DOHH2 (cell line): ENCODE results near the gene MAPK13.

Experiments used
- H3F3A ChIP-seq: fragments of 200-600 bp; sonication (generic), shearing (Covaris generic); 2 replicates; pipeline ENCODE4 v1.6.0; 2016; ENCODE audit warnings: antibody characterized with exemption, mild to moderate bottlenecking; ENCODE audit not compliant: control insufficient read depth, insufficient read depth
- H3K27ac ChIP-seq: fragments of 200-600 bp; sonication (generic); 2 replicates; pipeline ENCODE4 v1.5.1; 2014; ENCODE audit warnings: low read depth, mild to moderate bottlenecking, low read length, moderate library complexity
- H3K27me3 ChIP-seq: fragments of 200-600 bp; sonication (generic); 2 replicates; pipeline ENCODE4 v1.6.1; 2014; ENCODE audit warnings: mild to moderate bottlenecking, low read length, mixed read lengths; ENCODE audit not compliant: control insufficient read depth
- H3K36me3 ChIP-seq: fragments of 200-600 bp; sonication (generic); 2 replicates; pipeline ENCODE4 v1.6.1; 2014; ENCODE audit warnings: mild to moderate bottlenecking, low read length, moderate library complexity, mixed read lengths; ENCODE audit not compliant: control insufficient read depth
- H3K4me1 ChIP-seq: fragments of 200-600 bp; sonication (generic); 2 replicates; pipeline ENCODE4 v1.6.1; 2014; ENCODE audit warnings: mild to moderate bottlenecking, low read length, mixed read lengths; ENCODE audit not compliant: control insufficient read depth
- H3K4me2 ChIP-seq: fragments of 200-600 bp; sonication (generic); 2 replicates; pipeline ENCODE4 v1.6.0; 2014; ENCODE audit warnings: mild to moderate bottlenecking, low read length, moderate library complexity
- H3K4me3 ChIP-seq: fragments of 200-600 bp; sonication (generic); 2 replicates; pipeline ENCODE4 v1.5.1; 2014; ENCODE audit warnings: mild to moderate bottlenecking, low read length, mixed read lengths
- H3K79me2 ChIP-seq: fragments of 200-600 bp; sonication (generic); 2 replicates; pipeline ENCODE4 v1.6.1; 2014; ENCODE audit warnings: mild to moderate bottlenecking, low read length, mixed read lengths; ENCODE audit not compliant: control insufficient read depth
- H3K9me2 ChIP-seq: fragments of 200-600 bp; sonication (generic); replicated peaks from 2 replicates; pipeline ENCODE4 v1.6.1; 2014; ENCODE audit warnings: mild to moderate bottlenecking, low read length, mixed read lengths; ENCODE audit not compliant: control insufficient read depth
- H3K9me3 ChIP-seq: fragments of 200-600 bp; sonication (generic); 2 replicates; pipeline ENCODE4 v1.6.1; 2014; ENCODE audit warnings: antibody characterized with exemption, low read length, mixed read lengths; ENCODE audit not compliant: control insufficient read depth, insufficient read depth
- H4K20me1 ChIP-seq: fragments of 200-600 bp; sonication (generic); 2 replicates; pipeline ENCODE4 v1.6.0; 2014; ENCODE audit warnings: low read depth, mild to moderate bottlenecking, antibody characterized with exemption, low read length, moderate library complexity; ENCODE audit not compliant: control insufficient read depth, insufficient read depth
- EZH2phosphoT487 ChIP-seq: fragments of 200-600 bp; sonication (generic); IDR thresholded peaks from 2 replicates; pipeline ENCODE4 v1.6.1; 2017; ENCODE audit warnings: borderline replicate concordance, mild to moderate bottlenecking, antibody characterized with exemption, low read length, moderate library complexity, mixed read lengths
- TF ChIP-seq, protein P1 (sequence below): fragments of 200-600 bp; sonication (generic); IDR thresholded peaks from one replicate; pipeline ENCODE4 v1.5.1; 2014; ENCODE audit warnings: antibody characterized with exemption, mild to moderate bottlenecking, low read depth, low read length; ENCODE audit not compliant: poor library complexity, severe bottlenecking

MAPK13 gene

GRCh38 chr6:36155662-36156061 lies 25.3 kb downstream of the MAPK13 start:
- no peak overlapping the region for H3K4me3 ChIP-seq
- no peaks in the 10 kb centered on the region for H3K36me3 ChIP-seq
- H3K9me3 ChIP-seq, result peaks cover 9% of the 10 kb centered on the region; the same call in 1 of the 2 replicates
- no peak overlapping the region for H3K4me2 ChIP-seq
- no peaks in the 10 kb centered on the region for H3K79me2 ChIP-seq
- H3K4me1 ChIP-seq, result no peaks in the 10 kb centered on the region
- TF ChIP-seq, protein P1, sequence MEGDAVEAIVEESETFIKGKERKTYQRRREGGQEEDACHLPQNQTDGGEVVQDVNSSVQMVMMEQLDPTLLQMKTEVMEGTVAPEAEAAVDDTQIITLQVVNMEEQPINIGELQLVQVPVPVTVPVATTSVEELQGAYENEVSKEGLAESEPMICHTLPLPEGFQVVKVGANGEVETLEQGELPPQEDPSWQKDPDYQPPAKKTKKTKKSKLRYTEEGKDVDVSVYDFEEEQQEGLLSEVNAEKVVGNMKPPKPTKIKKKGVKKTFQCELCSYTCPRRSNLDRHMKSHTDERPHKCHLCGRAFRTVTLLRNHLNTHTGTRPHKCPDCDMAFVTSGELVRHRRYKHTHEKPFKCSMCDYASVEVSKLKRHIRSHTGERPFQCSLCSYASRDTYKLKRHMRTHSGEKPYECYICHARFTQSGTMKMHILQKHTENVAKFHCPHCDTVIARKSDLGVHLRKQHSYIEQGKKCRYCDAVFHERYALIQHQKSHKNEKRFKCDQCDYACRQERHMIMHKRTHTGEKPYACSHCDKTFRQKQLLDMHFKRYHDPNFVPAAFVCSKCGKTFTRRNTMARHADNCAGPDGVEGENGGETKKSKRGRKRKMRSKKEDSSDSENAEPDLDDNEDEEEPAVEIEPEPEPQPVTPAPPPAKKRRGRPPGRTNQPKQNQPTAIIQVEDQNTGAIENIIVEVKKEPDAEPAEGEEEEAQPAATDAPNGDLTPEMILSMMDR, result no peak
- no peak for TF ChIP-seq EZH2phosphoT487
- H3F3A ChIP-seq, result no peaks in the 10 kb centered on the region
- H3K27ac ChIP-seq, result no peak overlapping the region
- no peaks in the 10 kb centered on the region for H3K9me2 ChIP-seq
- no peaks in the 10 kb centered on the region for H3K27me3 ChIP-seq
- H4K20me1 ChIP-seq, result no peaks in the 10 kb centered on the region

- H3K4me1 ChIP-seq, result no peaks in the 10 kb centered on the region
- H3K27ac ChIP-seq, result no peak overlapping the region
- H3F3A ChIP-seq, result no peaks in the 10 kb centered on the region
- H3K36me3 ChIP-seq, result no peaks in the 10 kb centered on the region
- H4K20me1 ChIP-seq, result no peaks in the 10 kb centered on the region
- no peak for TF ChIP-seq EZH2phosphoT487
- TF ChIP-seq, protein P1, result no peak
- no peaks in the 10 kb centered on the region for H3K9me2 ChIP-seq
- H3K4me2 ChIP-seq, result no peak overlapping the region
- H3K79me2 ChIP-seq, result no peaks in the 10 kb centered on the region
- H3K9me3 ChIP-seq, result peaks cover 9% of the 10 kb centered on the region; the same call in 1 of the 2 replicates
- no peaks in the 10 kb centered on the region for H3K27me3 ChIP-seq
- no peak overlapping the region for H3K4me3 ChIP-seq
Measured at GRCh38 chr6:36160147-36160760, 29.9 kb downstream of the MAPK13 start.

- H4K20me1 ChIP-seq, result no peaks in the 10 kb centered on the region
- H3K4me2 ChIP-seq, result no peak overlapping the region
- H3K4me3 ChIP-seq, result no peak overlapping the region
- TF ChIP-seq EZH2phosphoT487, result no peak
- TF ChIP-seq, protein P1, result no peak
- no peaks in the 10 kb centered on the region for H3K79me2 ChIP-seq
- no peak overlapping the region for H3K27ac ChIP-seq
- no peaks in the 10 kb centered on the region for H3K36me3 ChIP-seq
- H3K9me3 ChIP-seq, result no peaks in the 10 kb centered on the region
- no peaks in the 10 kb centered on the region for H3K9me2 ChIP-seq
- no peaks in the 10 kb centered on the region for H3F3A ChIP-seq
- H3K27me3 ChIP-seq, result no peaks in the 10 kb centered on the region
- no peaks in the 10 kb centered on the region for H3K4me1 ChIP-seq
Measured at GRCh38 chr6:36169023-36170007, 39.0 kb downstream of the MAPK13 start.
